HEK293 (cell line): ENCODE measurements around the gene DGCR8.

Experiments used
- CTCF ChIA-PET: fragments of 350-600 bp; formaldehyde crosslinking; extraction: SDS; loops from one replicate; lab custom pipeline; 2021; ENCODE audit warnings: antibody characterized with exemption; lab: Yijun Ruan, JAX
- POLR2A ChIA-PET: fragments of 300-600 bp; formaldehyde crosslinking; extraction: SDS; loops from one replicate; lab custom pipeline; 2020; ENCODE audit warnings: antibody characterized with exemption, inconsistent platforms; lab: Yijun Ruan, JAX
- H3K27ac ChIP-seq: fragments of 200-500 bp; sonication (Bioruptor generic); 2 replicates; pipeline ENCODE4 v1.5.1; 2014; ENCODE audit warnings: low read depth, low read length, control low read depth, inconsistent platforms; ENCODE audit errors: extremely low read depth
- H3K36me3 ChIP-seq, 2 experiments: fragments of 200-500 bp in 1 of 2; sonication (Bioruptor generic) in 1 of 2; 1 replicate in 1 of 2; 2 replicates in 1 of 2; pipeline ENCODE4 v1.5.1; 2014 to 2017; ENCODE audit warnings: inconsistent platforms in 2 of 2, low read length in 2 of 2; ENCODE audit not compliant: control insufficient read depth in 2 of 2, insufficient read depth in 1 of 2
- H3K4me1 ChIP-seq: fragments of 200-500 bp; sonication (Bioruptor generic); 2 replicates; pipeline ENCODE4 v1.5.1; 2014; ENCODE audit warnings: mild to moderate bottlenecking, low read length, inconsistent platforms; ENCODE audit not compliant: control insufficient read depth, insufficient read depth
- H3K4me3 ChIP-seq: 2 replicates; pipeline ENCODE4 v1.5.1; 2011; ENCODE audit warnings: low read depth, mild to moderate bottlenecking, control low read depth, low read length, moderate library complexity
- H3K9me3 ChIP-seq: fragments of 200-500 bp; sonication (Bioruptor generic); 2 replicates; pipeline ENCODE4 v1.5.1; 2014; ENCODE audit warnings: low read depth, low read length, inconsistent platforms; ENCODE audit not compliant: control insufficient read depth, insufficient read depth
- HOXD13 ChIP-seq: sonication (generic); formaldehyde crosslinking; IDR thresholded peaks from 2 replicates; pipeline ENCODE4 v1.8.0; 2022; ENCODE audit warnings: missing genetic modification reagents, borderline replicate concordance
- YY2 ChIP-seq: fragments of 450-650 bp; formaldehyde crosslinking; IDR thresholded peaks from 2 replicates; pipeline ENCODE4 v1.5.1; 2016; ENCODE audit warnings: missing biosample characterization, missing genetic modification characterization
- ZBTB1 ChIP-seq: fragments of 450-650 bp; formaldehyde crosslinking; IDR thresholded peaks from 2 replicates; pipeline ENCODE4 v1.5.1; 2016; ENCODE audit warnings: missing biosample characterization, missing genetic modification characterization
- ZFP41 ChIP-seq: fragments of 450-650 bp; formaldehyde crosslinking; IDR thresholded peaks from 2 replicates; pipeline ENCODE4 v1.5.1; 2016; ENCODE audit warnings: missing biosample characterization, missing genetic modification characterization, borderline replicate concordance
- ZFP69B ChIP-seq: fragments of 450-650 bp; formaldehyde crosslinking; IDR thresholded peaks from 2 replicates; pipeline ENCODE4 v1.5.1; 2016; ENCODE audit warnings: missing biosample characterization, missing genetic modification characterization
- ZNF114 ChIP-seq: fragments of 450-650 bp; formaldehyde crosslinking; IDR thresholded peaks from 2 replicates; pipeline ENCODE4 v1.5.0; 2017; ENCODE audit warnings: missing biosample characterization, missing genetic modification characterization
- ZNF146 ChIP-seq: fragments of 450-650 bp; formaldehyde crosslinking; IDR thresholded peaks from 2 replicates; pipeline ENCODE4 v1.5.1; 2016; ENCODE audit warnings: missing biosample characterization, missing genetic modification characterization
- ZNF324 ChIP-seq: fragments of 450-650 bp; formaldehyde crosslinking; IDR thresholded peaks from 2 replicates; pipeline ENCODE4 v1.5.1; 2016; ENCODE audit warnings: missing biosample characterization, missing genetic modification characterization
- ZNF555 ChIP-seq: fragments of 450-650 bp; formaldehyde crosslinking; conservative IDR thresholded peaks from 2 replicates; pipeline ENCODE4 v1.5.1; 2017; ENCODE audit warnings: missing biosample characterization, mild to moderate bottlenecking, missing genetic modification characterization, inconsistent platforms
- ZNF561 ChIP-seq: fragments of 450-650 bp; IDR thresholded peaks from 2 replicates; pipeline ENCODE4 v1.5.1; 2018; ENCODE audit warnings: missing biosample characterization, missing genetic modification characterization, borderline replicate concordance
- ZSCAN18 ChIP-seq: fragments of 450-650 bp; formaldehyde crosslinking; IDR thresholded peaks from 2 replicates; pipeline ENCODE4 v1.5.1; 2016; ENCODE audit warnings: missing biosample characterization, missing genetic modification characterization

DGCR8 gene

DNA sequence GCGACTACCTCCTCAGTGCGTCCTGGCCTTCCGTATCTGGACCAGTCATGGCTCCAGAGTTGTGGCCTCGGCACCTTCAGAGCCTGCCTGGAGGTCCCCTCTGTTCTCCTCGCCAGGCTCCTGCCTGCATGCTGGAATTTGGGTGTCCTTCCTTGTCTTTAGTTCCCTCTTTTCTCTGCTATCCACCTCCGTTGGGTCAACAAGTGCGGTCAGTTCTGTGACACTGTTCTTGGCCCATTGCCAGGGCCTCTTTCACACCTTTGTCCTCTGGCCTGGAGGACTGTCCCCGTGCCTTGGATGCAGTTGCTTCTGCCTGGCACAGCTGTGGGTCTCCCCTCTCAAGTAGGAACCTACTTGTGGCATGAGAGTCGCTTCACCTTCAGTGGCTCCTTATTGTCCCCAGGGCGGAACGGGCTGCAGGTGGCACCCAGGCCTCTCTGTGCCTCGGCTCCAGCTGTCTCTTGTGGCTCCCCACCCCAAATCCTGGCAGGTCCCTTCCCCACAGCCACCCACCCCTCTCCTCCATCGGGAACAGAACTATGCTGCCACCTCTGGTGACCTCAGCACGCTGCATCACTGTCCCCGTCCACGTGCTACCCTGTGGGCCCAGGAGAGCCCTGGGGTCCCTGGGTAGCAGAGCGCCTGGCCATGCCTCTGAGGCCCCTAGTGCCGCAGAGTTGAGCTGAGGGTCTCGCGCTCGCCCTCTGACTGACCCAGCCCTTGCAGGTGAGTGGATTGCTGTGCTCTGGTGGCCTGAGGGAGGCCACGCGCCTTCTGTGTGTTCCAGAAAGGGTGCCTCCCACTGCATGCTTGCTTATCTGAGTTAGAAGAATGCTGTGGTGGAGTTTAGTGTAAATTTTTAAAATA is 4.7 kb downstream of the DGCR8 start (continued):
- TF ChIP-seq ZFP69B (tag by site-specific recombination) (peak; percentile 93), ZNF324 (tag by site-specific recombination) (no peak), YY2 (no peak), ZNF561 (tag by site-specific recombination) (0 out of 2 replicates have a peak, but pooled peaks have one; percentile 39), ZNF146 (tag by site-specific recombination) (no peak)
- TF ChIP-seq, all 188 proteins: peak for 16

DNA sequence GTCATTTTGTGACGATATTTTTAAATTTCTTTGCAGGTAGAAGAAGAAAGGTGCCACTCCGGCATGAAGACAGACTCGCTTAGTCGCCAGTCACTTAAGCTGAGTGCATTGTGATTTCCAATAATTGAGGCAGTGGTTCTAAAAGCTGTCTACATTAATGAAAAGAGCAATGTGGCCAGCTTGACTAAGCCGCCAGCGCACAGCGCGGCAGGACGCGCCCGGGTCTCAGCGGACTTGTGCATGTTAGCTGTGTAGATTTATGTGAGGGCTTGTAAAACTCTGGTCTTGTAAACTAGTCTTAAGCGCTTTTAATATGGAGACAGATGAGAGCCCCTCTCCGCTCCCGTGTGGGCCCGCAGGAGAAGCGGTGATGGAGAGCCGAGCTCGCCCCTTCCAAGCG is 5.6 kb downstream of the DGCR8 start:
- CTCF ChIA-PET, result interaction anchor here (0.6 to 2.6 kb wide), 7 partner anchors 9 to 70 kb away, joined by 3 to 11 read pairs (median 4); no protein-coding TSS in a partner anchor
- no peaks in the 10 kb centered on the region; the same call in 1 of the 2 replicates for H3K4me1 ChIP-seq
- H3K9me3 ChIP-seq, result no peaks in the 10 kb centered on the region
- TF ChIP-seq ZFP41 (tag by site-specific recombination) (no peak), HOXD13 (no peak)
- TF ChIP-seq, all 188 proteins: peak for 0
- POLR2A ChIA-PET, result interaction anchor here (0.7 to 1.4 kb wide), 3 partner anchors 9 to 33 kb away, joined by 3 to 5 read pairs (median 5); partner anchors contain the start of gene TRMT2A
- Histone ChIP-seq H3K36me3 (peaks cover 25 to 93% of the 10 kb centered on the region in 2 experiments), H3K4me3 (no peak overlapping the region), H3K27ac (no peak overlapping the region)

GRCh38 chr22:20086101-20086599 is 6.1 kb downstream of the DGCR8 start:
- H3K36me3 ChIP-seq, result peaks cover 30 to 96% of the 10 kb centered on the region in 2 experiments
- POLR2A ChIA-PET, result interaction anchor here (0.5 to 1.4 kb wide), 5 partner anchors 8 to 128 kb away, joined by 5 to 6 read pairs (median 5); partner anchors contain the start of gene TRMT2A
- CTCF ChIA-PET, result interaction anchor here (1.2 to 2.6 kb wide), 4 partner anchors 8 to 23 kb away, joined by 4 to 11 read pairs (median 4); no protein-coding TSS in a partner anchor

DNA sequence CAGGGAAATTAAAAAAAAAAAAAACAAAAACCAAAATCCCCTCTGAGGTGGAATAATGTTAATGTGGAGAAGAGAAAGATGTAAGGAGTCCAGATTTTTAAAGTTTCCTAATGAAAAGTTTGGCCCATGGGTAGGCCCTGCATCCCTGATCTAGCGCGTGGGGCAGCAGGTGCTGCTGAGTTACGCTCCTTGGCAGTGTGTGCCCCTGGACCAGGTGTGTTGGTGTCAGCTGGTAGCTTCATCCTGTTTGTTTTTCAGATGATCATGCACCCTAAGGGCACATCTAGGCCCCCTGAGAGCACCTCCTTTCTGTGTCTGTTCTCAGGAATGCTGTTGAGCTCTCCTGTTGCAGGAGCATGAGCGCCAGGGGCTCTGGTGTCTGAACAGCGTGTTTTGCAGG is 6.7 kb downstream of the DGCR8 start:
- ChIA-PET CTCF (interaction anchor here (0.6 to 2.6 kb wide), 3 partner anchors 10 to 433 kb away, joined by 3 to 11 read pairs (median 4); no protein-coding TSS in a partner anchor), POLR2A (interaction anchor here (0.5 to 1.4 kb wide), 5 partner anchors 17 to 128 kb away, joined by 3 to 6 read pairs (median 5); partner anchors contain the start of gene TRMT2A)
- TF ChIP-seq ZSCAN18 (tag by site-specific recombination), result no peak

More at GRCh38 chr22:20086101-20086599, 6.1 kb downstream of the DGCR8 start:
- Histone ChIP-seq H3K4me1 (no peaks in the 10 kb centered on the region; the same call in 1 of the 2 replicates), H3K27ac (no peak overlapping the region), H3K4me3 (no peak overlapping the region), H3K9me3 (no peaks in the 10 kb centered on the region)
- TF ChIP-seq ZNF114 (tag by site-specific recombination), result no peak
- TF ChIP-seq ZBTB1 (tag by site-specific recombination), result no peak
- no peak for TF ChIP-seq ZNF555 (tag by site-specific recombination)

More for the DNA sequence above, 6.7 kb downstream of the DGCR8 start:
- Histone ChIP-seq H3K27ac (no peak overlapping the region), H3K36me3 (peaks cover 36 to 96% of the 10 kb centered on the region in 2 experiments), H3K9me3 (no peaks in the 10 kb centered on the region), H3K4me3 (no peak overlapping the region), H3K4me1 (no peaks in the 10 kb centered on the region; the same call in 1 of the 2 replicates)
